Neural progenitor cell (in vitro differentiated cells): ENCODE data around the gene ROR2. TPM values are rescaled to one million over a fixed set of nuclear protein-coding genes. Genes with fewer than 3 reads are reported as not detected.

ENCODE experiments used
- DNase-seq: peaks from one replicate; pipeline ENCODE4 v3.0.0-alpha.2; 2016; ENCODE audit warnings: low spot score
- H2AFZ ChIP-seq: fragments of 200-600 bp; sonication (generic); replicated peaks from 2 replicates; pipeline ENCODE4 v1.6.1; 2016; ENCODE audit warnings: antibody characterized with exemption
- H3F3A ChIP-seq: fragments of 200-600 bp; sonication (generic); 2 replicates; pipeline ENCODE4 v1.6.1; 2016; ENCODE audit warnings: antibody characterized with exemption, low read depth
- H3K27ac ChIP-seq: fragments of 200-600 bp; sonication (generic); 2 replicates; pipeline ENCODE4 v1.5.1; 2016; ENCODE audit warnings: mild to moderate bottlenecking
- H3K27me3 ChIP-seq: fragments of 200-600 bp; sonication (generic); 2 replicates; pipeline ENCODE4 v1.6.1; 2016; ENCODE audit warnings: mild to moderate bottlenecking, moderate library complexity
- H3K36me3 ChIP-seq: fragments of 200-600 bp; sonication (generic); 2 replicates; pipeline ENCODE4 v1.5.1; 2016
- H3K4me1 ChIP-seq: fragments of 200-600 bp; sonication (generic); 2 replicates; pipeline ENCODE4 v1.6.1; 2016; ENCODE audit warnings: mixed run types
- H3K4me2 ChIP-seq: fragments of 200-600 bp; sonication (generic); 2 replicates; pipeline ENCODE4 v1.6.1; 2016
- H3K4me3 ChIP-seq: fragments of 200-600 bp; sonication (generic); 2 replicates; pipeline ENCODE4 v1.5.1; 2016
- H3K79me2 ChIP-seq: fragments of 200-600 bp; sonication (generic); 2 replicates; pipeline ENCODE4 v1.6.1; 2016; ENCODE audit warnings: low read depth
- H3K9ac ChIP-seq: fragments of 200-600 bp; sonication (generic); 2 replicates; pipeline ENCODE4 v1.6.1; 2016
- H3K9me3 ChIP-seq: fragments of 200-600 bp; sonication (generic); 2 replicates; pipeline ENCODE4 v1.5.1; 2016; ENCODE audit warnings: low read depth
- H4K20me1 ChIP-seq: fragments of 200-600 bp; sonication (generic); 2 replicates; pipeline ENCODE4 v1.6.1; 2016; ENCODE audit warnings: low read depth
- H3K27ac Mint-ChIP-seq: 3 replicates; pipeline ENCODE4 v1.8.0; 2021; ENCODE audit warnings: mixed read lengths
- H3K27me3 Mint-ChIP-seq: 2 replicates; pipeline ENCODE4 v1.8.0; 2022; ENCODE audit warnings: low read depth, mild to moderate bottlenecking, inconsistent platforms, moderate library complexity, mixed read lengths; ENCODE audit not compliant: insufficient read depth
- H3K36me3 Mint-ChIP-seq: 3 replicates; pipeline ENCODE4 v1.8.0; 2021; ENCODE audit warnings: mixed read lengths
- H3K4me1 Mint-ChIP-seq: 3 replicates; pipeline ENCODE4 v1.8.0; 2021; ENCODE audit warnings: mixed read lengths
- H3K4me3 Mint-ChIP-seq: 3 replicates; pipeline ENCODE4 v1.8.0; 2021; ENCODE audit warnings: mild to moderate bottlenecking, moderate library complexity, mixed read lengths
- H3K9me3 Mint-ChIP-seq: 3 replicates; pipeline ENCODE4 v1.8.0; 2020; ENCODE audit warnings: mixed read lengths
- EZH2 ChIP-seq: fragments of 200-600 bp; sonication (generic); IDR thresholded peaks from 2 replicates; pipeline ENCODE4 v1.6.1; 2017; ENCODE audit warnings: antibody characterized with exemption, mild to moderate bottlenecking, moderate library complexity
- EZH2phosphoT487 ChIP-seq: fragments of 200-600 bp; sonication (generic); IDR thresholded peaks from 2 replicates; pipeline ENCODE4 v1.6.1; 2017; ENCODE audit warnings: antibody characterized with exemption
- total RNA-seq: library from RNA; depleted of rRNA; stranded (reverse); fragments of >200 nt; gene quantifications from 2 replicates; pipeline ENCODE4 v1.2.3, GENCODE V29; 2015; ENCODE audit warnings: low replicate concordance
- TF ChIP-seq, protein P1 (sequence below): fragments of 200-600 bp; sonication (generic); IDR thresholded peaks from 2 replicates; pipeline ENCODE4 v1.5.1; 2017; ENCODE audit warnings: antibody characterized with exemption, mild to moderate bottlenecking

Gene ROR2
- total RNA-seq, 1 donor from 2014 or later, result 20.1 TPM

DNA sequence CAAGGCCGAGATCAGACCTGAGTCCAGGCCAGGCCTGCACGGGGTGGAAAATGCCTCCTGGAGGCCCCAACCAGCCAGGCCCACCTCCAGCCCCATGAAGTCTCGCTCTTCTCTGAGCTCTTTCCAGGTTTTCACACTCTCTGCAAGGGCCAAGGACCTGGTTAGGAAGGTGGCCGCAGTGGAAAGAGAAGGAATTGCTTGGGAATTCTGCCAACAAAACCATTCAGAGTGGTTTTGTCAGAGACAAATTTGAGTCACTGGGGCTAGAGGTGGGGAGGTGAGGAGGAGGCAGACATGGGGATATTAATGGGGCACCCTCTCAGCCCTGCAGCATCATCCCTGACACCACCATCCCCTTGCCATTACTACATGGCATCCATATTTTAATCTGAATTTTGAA, 261.0 kb downstream of the ROR2 start:
- Histone ChIP-seq H3K4me2 (no peak overlapping the region), H3K27ac (no peak overlapping the region), H3K9me3 (no peaks in the 10 kb centered on the region), H3K9ac (no peak overlapping the region), H3K36me3 (no peaks in the 10 kb centered on the region), H3K27me3 (no peaks in the 10 kb centered on the region), H3F3A (peaks cover 7% of the 10 kb centered on the region), H4K20me1 (no peaks in the 10 kb centered on the region), H3K79me2 (no peaks in the 10 kb centered on the region), H2AFZ (no peak overlapping the region), H3K4me3 (no peak overlapping the region), H3K4me1 (peaks cover 10% of the 10 kb centered on the region)
- no peaks in the 10 kb centered on the region for H3K36me3 Mint-ChIP-seq
- TF ChIP-seq, protein P1, sequence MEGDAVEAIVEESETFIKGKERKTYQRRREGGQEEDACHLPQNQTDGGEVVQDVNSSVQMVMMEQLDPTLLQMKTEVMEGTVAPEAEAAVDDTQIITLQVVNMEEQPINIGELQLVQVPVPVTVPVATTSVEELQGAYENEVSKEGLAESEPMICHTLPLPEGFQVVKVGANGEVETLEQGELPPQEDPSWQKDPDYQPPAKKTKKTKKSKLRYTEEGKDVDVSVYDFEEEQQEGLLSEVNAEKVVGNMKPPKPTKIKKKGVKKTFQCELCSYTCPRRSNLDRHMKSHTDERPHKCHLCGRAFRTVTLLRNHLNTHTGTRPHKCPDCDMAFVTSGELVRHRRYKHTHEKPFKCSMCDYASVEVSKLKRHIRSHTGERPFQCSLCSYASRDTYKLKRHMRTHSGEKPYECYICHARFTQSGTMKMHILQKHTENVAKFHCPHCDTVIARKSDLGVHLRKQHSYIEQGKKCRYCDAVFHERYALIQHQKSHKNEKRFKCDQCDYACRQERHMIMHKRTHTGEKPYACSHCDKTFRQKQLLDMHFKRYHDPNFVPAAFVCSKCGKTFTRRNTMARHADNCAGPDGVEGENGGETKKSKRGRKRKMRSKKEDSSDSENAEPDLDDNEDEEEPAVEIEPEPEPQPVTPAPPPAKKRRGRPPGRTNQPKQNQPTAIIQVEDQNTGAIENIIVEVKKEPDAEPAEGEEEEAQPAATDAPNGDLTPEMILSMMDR, result no peak
- TF ChIP-seq EZH2 (no peak), EZH2phosphoT487 (no peak)
- H3K4me3 Mint-ChIP-seq, result no peak overlapping the region
- H3K4me1 Mint-ChIP-seq, result peaks cover 6% of the 10 kb centered on the region
- H3K27ac Mint-ChIP-seq, result no peak overlapping the region
- peaks cover 4% of the 10 kb centered on the region for H3K27me3 Mint-ChIP-seq
- no peak for DNase-seq
- H3K9me3 Mint-ChIP-seq, result no peaks in the 10 kb centered on the region

DNA sequence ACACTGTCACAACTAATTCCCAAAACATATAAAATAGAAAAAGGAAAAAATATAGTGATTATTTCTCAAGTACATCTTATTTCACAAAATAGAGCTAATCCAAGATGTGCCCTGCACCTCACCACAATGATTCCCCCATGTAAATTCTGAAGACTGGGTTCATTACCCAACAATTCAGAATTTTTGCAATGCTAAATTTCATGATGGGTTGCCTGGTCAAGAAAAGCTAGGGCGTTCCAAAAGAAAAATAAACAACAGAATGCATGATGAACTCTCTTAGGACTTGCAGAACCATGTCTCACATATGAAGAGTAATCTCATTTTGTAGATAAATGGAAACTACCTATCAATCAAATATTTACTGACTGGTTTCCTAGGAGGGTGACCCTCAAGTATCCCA, 266.8 kb downstream of the ROR2 start:
- Histone ChIP-seq H3K4me3 (no peak overlapping the region), H2AFZ (no peak overlapping the region), H3K36me3 (no peaks in the 10 kb centered on the region), H3K9ac (no peak overlapping the region), H3K27ac (no peak overlapping the region), H4K20me1 (no peaks in the 10 kb centered on the region), H3K4me1 (peaks cover 4% of the 10 kb centered on the region), H3F3A (no peaks in the 10 kb centered on the region), H3K27me3 (no peaks in the 10 kb centered on the region), H3K79me2 (no peaks in the 10 kb centered on the region), H3K4me2 (no peak overlapping the region), H3K9me3 (no peaks in the 10 kb centered on the region)
- TF ChIP-seq EZH2phosphoT487 (no peak), EZH2 (no peak)
- TF ChIP-seq, protein P1, result no peak
- no peaks in the 10 kb centered on the region for H3K36me3 Mint-ChIP-seq
- H3K27me3 Mint-ChIP-seq, result peaks cover 8% of the 10 kb centered on the region
- no peak overlapping the region for H3K27ac Mint-ChIP-seq
- H3K9me3 Mint-ChIP-seq, result no peaks in the 10 kb centered on the region
- DNase-seq, result no peak
- peaks cover 3% of the 10 kb centered on the region for H3K4me1 Mint-ChIP-seq
- H3K4me3 Mint-ChIP-seq, result no peak overlapping the region

DNA sequence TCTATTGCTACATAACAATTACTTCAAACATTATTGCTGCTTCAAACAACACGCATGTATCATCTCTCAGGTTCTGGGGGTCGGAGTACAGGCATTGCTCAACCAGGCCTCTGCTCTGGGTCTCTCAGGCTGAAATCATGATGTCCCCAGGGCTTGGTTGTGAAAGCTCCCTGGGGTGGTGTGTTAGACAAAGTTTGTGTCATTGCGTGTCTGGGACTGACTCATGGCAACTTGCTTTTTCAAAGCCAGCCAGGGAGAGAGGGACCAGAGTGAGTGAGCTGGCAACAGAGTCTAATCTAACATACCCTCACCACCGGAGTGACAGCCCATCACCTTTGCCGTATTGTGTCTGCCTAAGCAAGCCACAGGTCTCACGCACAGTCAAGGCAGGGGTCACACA, 267.2 kb downstream of the ROR2 start:
- Mint-ChIP-seq H3K9me3 (no peaks in the 10 kb centered on the region), H3K36me3 (no peaks in the 10 kb centered on the region), H3K27ac (no peak overlapping the region), H3K4me1 (peaks cover 7% of the 10 kb centered on the region), H3K4me3 (no peak overlapping the region), H3K27me3 (peaks cover 8% of the 10 kb centered on the region)
- Histone ChIP-seq H3F3A (no peaks in the 10 kb centered on the region), H3K27me3 (no peaks in the 10 kb centered on the region), H3K36me3 (no peaks in the 10 kb centered on the region), H3K79me2 (no peaks in the 10 kb centered on the region), H4K20me1 (no peaks in the 10 kb centered on the region), H3K9me3 (no peaks in the 10 kb centered on the region), H3K9ac (no peak overlapping the region), H3K4me2 (no peak overlapping the region), H3K27ac (no peak overlapping the region), H3K4me1 (peaks cover 8% of the 10 kb centered on the region), H2AFZ (no peak overlapping the region), H3K4me3 (no peak overlapping the region)
- TF ChIP-seq EZH2phosphoT487, result no peak
- TF ChIP-seq EZH2, result no peak
- TF ChIP-seq, protein P1, result no peak
- DNase-seq, result no peak
